Retina (tissue), 1 donor: ENCODE measurements around the gene KRTAP1-3.
"Not testable (repeated sequence)": the region's sequence is repeated elsewhere in the genome, so short reads cannot be mapped to it uniquely, and the experiment has no call there.

Source experiments
- DNase-seq: peaks from one replicate; pipeline ENCODE4 v3.0.0-alpha.2; 2016

The KRTAP1-3 gene

DNA sequence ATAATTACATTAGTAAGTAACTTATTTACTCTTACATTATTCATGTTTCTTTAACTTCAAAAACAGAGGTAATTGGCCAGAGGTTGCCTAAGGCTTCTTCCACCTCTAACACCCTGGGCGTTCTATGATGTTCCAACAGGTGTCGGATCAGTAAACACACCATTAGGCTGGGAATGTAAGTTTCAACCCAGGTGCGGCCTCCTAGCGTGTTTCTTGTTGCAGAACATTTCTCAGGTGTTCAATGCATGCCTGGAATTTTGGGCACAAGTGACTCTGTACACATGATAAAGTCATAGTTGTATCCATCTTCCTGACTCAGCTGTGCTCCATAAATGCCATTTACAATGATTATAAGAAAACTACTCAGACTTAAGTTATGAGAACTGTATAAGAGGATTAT, 19.4 kb upstream of the KRTAP1-3 start:
- DNase-seq = no peak

DNA sequence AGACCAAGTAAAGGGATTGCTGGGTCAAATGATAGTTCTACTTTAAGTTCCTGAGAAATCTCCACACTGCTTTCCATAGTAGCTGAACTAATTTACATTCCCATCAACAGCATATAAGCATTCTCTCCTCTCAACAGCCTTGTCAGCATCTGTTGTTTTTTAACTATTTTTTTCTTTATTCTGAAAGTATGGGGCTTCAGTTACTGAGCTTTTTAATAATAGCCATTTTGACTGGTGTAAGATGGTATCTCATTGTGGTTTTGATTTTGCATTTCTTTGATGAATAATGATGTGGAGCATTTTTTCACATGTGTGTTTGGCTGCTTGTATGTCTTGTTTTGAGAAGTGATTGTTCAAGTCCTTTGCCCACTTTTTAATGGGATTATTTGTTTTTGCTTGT, 17.9 kb upstream of the KRTAP1-3 start:
- DNase-seq = no peak

GRCh38 chr17:41049110-41049509, 14.4 kb upstream of the KRTAP1-3 start:
- no peak for DNase-seq

GRCh38 chr17:41048441-41048840, 13.8 kb upstream of the KRTAP1-3 start:
- no peak for DNase-seq

GRCh38 chr17:41046735-41047465, 12.2 kb upstream of the KRTAP1-3 start, which contains the start of gene KRTAP2-1:
Gene KRTAP2-1, minus strand, starts transcription at chr17:41047316. Its CDS starts 49 bp downstream, at chr17:41047267.
- not testable (repeated sequence) for DNase-seq

GRCh38 chr17:41042953-41043352, 8.3 kb upstream of the KRTAP1-3 start:
- DNase-seq = no peak

DNA sequence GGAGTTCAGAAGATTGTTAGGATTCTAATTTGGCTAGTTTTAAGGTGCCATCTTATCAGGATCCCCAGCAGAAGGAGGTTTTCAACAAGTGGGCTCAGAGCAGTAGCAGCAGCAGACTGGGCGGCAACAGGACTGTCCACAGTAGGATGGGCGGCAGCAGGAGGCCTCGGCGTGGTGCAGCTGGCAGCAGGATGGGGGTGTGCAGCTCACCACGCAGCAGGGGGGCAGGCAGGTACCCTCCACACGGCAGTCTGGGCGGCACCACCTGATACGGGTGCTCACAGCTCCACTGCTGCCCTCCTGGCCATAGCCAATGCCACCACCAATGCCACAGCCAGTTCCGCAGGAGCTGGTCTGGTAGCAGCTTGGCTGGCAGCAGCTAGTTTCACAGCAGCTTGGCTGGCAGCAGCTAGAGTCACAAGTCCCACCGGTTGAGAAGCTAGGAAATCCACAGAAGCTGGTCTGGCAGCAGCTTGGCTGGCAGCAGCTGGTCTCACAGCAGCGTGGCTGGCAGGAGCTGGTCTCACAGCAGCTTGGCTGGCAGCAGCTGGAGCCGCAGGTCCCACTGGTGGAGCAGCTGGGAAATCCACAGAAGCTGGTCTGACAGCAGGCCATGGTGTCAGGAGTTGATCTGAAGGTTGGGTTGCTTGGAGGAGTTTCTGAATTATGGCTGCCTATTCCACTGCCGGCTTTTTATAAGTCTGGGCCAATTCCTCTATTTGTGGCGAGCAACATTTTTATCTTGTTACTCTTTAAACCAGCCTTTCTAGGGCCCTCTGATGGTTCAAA, 6.3 kb upstream of the KRTAP1-3 start, which contains the start of gene KRTAP1-1:
TSS of gene KRTAP1-1 (minus strand) at position 668 of the 789 bp plus-strand sequence. CDS start at position 615, 53 bp downstream.
- not testable (repeated sequence) for DNase-seq

GRCh38 chr17:41037853-41038350, 3.2 kb upstream of the KRTAP1-3 start:
- DNase-seq = no peak

DNA sequence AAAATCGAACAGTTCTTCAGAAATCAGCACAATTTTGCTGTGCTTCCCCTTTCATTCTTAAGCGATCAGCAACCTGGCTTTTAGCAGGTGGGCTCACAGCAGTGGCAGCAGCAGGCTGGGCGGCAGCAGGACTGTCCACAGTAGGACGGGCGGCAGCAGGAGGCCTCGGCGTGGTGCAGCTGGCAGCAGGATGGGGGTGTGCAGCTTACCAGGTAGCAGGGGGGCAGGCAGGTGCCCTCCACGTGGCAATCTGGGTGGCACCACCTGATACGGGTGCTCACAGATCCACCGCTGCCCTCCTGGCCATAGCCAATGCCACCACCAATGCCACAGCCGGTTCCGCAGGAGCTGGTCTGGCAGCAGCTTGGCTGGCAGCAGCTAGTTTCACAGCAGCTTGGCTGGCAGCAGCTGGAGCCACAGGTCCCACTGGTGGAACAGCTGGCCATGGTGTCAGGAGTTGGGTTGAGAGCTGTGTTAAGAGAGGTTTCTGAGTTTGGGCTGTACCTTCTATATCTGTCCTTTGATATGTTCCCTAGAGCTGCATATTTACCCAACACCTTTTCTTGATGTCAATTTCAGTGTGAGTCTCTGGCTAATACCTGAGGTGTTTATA, 4.9 kb downstream of the KRTAP1-3 start, which contains the start of gene KRTAP1-4:
TSS of gene KRTAP1-4 (minus strand) at position 563 of the 613 bp plus-strand sequence. CDS start at position 446, 117 bp downstream.
- no peak for DNase-seq

- no peak for DNase-seq
Measured at GRCh38 chr17:41026715-41027471, 7.8 kb downstream of the KRTAP1-3 start, which contains the start of gene KRTAP1-5. Gene KRTAP1-5, minus strand, starts transcription at chr17:41027208. Its CDS starts 53 bp downstream, at chr17:41027155.

DNA sequence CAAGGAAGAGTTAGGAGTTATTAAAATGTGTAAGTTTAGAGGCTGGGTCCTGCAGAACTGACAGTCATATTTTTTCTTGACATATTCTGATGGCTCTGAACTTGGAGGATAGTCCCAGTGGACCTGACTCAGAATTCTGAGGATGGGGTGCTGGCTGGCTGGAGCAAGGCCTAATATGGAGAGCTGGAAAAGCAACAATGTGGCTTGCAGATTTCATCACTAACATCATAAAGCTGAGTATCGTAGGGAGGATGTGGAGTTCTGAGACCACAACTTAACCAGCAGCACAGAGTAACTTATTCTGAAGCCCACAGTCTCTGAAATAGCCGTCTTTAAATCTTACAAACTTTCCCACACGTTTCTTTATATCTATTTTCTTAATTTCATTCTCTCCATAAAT, 10.0 kb downstream of the KRTAP1-3 start:
- no peak for DNase-seq

GRCh38 chr17:41020336-41020735, 14.3 kb downstream of the KRTAP1-3 start:
- no peak for DNase-seq

- no peak for DNase-seq
Measured at GRCh38 chr17:41019415-41019814, 15.3 kb downstream of the KRTAP1-3 start.

DNA sequence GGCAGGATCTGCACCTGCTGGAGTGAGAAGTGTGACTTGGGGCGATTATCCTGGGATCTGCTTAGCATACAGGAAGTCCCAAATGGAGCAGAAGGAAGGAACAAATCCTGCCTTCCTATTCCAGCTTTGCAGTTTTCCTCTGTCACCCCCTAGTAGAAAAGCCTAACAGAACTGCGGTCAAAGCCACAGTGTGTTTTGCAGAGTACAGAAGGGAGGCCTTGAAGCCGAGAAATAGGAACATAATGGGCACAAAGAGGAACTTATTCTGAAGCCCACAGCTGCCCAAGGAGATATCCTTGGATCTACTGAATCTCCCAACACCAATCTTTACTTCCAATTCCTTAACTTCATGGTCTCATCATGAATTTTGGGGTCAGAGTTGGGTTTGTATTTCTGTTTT, 16.1 kb downstream of the KRTAP1-3 start:
- DNase-seq = no peak

- no peak for DNase-seq
Measured at GRCh38 chr17:41016578-41017215, 18.0 kb downstream of the KRTAP1-3 start.

- DNase-seq = no peak
Measured at GRCh38 chr17:41015454-41015853, 19.2 kb downstream of the KRTAP1-3 start.

GRCh38 chr17:41013606-41014005, 21.1 kb downstream of the KRTAP1-3 start:
- DNase-seq = no peak

DNA sequence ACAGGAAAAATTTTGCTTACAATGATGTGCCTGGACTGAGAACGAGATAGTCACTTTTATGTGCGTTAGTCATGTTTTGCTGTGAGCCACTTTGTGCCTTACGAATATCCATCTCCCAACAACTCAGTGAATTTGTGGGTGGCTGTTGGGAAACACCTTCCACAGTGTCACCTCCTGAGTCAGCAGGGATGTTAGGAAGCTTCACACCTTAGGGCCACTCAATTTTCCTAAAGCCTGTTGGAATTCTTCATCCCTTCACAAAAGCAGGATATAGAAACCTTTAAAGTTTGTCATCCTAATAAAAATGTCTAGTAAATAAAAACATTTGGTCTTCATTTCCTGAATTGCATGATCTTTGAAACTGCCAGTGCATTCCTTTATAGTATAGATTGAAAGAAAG, 21.5 kb downstream of the KRTAP1-3 start:
- DNase-seq = no peak

DNA sequence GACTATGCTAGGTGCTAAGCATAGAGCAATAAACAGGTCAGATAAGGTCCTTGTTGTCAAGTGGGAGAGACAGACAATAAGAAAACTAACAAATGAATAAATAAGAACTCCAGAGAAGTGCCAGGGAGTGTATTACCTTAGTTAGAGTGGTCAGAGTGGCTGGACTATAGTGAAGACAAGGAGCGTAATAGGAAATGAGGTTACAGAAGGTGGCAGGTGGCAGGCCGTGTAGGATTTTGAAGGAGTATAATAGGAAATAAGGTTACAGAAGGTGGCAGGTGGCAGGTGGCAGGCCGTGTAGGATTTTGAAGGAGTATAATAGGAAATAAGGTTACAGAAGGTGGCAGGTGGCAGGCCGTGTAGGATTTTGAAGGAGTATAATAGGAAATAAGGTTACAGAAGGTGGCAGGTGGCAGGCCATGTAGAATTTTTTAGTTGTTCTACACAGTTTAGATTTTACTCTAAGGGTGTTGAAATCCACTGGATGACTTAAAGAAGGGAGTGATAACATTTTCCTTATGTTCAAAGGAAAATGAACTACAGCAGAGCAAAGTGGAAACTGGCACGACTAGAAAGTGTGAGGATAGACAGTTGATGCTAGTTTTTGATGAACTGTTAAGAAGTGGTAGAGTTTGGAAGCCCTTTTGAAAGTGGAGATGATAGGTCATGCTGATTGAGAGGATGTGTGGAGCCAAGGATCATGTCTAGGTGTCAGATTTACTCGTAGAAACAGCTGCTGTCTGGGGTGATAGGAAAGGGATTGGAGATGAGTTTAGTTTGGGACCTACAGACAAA, 22.2 kb downstream of the KRTAP1-3 start:
- DNase-seq = no peak

- DNase-seq = no peak
Measured at GRCh38 chr17:41010441-41010840, 24.2 kb downstream of the KRTAP1-3 start.

DNA sequence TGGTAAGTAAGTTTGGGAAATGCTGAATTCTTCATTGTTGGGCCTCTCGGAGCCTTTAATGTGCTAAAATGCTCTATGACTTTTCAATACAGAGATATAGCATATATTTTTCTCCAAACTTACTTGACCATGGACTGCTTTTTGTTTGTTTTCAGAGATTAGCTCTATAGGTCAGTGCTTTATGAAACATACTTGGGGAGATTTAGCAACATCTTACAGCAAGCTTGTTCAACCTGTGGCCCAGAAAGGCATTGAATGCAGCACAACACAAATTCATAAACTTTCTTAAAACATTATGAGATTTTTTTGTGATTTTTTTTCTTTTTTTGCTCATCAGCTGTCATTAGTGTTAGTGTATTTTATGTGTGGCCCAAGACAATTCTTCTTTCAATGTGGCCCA, 24.7 kb downstream of the KRTAP1-3 start:
- DNase-seq = no peak
